ENCODE measurements around the gene CNOT4.

- TF ChIP-seq CTCF (conservative IDR thresholded peaks at IDR 0.05) (no peak), ZFX (IDR thresholded peaks at IDR 0.05) (no peak)
Measured at GRCh38 chr7:135389971-135390370, 119.9 kb downstream of the CNOT4 start.
